ENCODE data around the gene PIM3.

DNA sequence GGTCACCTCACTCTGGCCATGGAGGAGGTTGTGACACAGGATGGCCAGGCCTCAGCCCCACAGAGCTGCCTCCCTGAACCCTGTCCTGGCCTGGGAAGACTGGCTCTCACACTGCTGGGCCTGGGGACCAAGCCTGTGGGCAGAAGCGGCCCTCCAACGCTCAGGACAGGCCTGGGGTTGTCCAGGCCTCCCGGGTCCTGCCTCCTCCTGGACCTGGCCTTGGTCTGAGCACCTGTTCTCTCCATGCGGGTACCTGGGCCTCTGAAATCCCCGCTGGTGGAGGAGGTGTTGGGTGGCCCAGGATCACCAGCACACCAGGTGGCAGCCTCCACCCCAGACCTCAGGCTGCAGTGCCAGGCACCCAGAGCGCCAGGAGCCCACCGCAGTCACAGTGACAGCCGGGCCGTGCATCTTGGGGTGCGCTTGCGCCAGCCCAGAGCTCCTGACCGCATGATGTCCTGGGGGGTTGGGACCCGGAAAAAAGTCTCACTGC, 16.1 kb upstream of the PIM3 start:
- TF ChIP-seq HDGF (IDR thresholded peaks at IDR 0.05; ENCODE audit: borderline replicate concordance) (no peak), SP1 (IDR thresholded peaks at IDR 0.05) (no peak), FOXA1 (IDR thresholded peaks at IDR 0.05) (no peak), FOXK2 (IDR thresholded peaks at IDR 0.05) (no peak), ELF4 (IDR thresholded peaks at IDR 0.05) (no peak)

Measured in HEK293T (cell line).